Hematopoietic multipotent progenitor cell (in vitro differentiated cells): ENCODE data around the gene IGLON5. TPM values are rescaled to one million over a fixed set of nuclear protein-coding genes. Genes with fewer than 3 reads are reported as not detected.
A peak's percentile ranks its signal among the peaks of the same experiment; 100 is the strongest.

Experiments used
- DNase-seq, 3 donors: peaks; one replicate each; pipeline ENCODE4 v3.0.0-alpha.2; 2011 to 2015; ENCODE audit warnings: low read depth in 2 of 3, low spot score in 2 of 3
- total RNA-seq: library from RNA; depleted of rRNA; stranded (reverse); fragments of >200 nt; gene quantifications from one replicate; pipeline ENCODE4 v1.2.3, GENCODE V29; 2012

The IGLON5 gene
- total RNA-seq, 1 donor: 1.1 TPM

DNA sequence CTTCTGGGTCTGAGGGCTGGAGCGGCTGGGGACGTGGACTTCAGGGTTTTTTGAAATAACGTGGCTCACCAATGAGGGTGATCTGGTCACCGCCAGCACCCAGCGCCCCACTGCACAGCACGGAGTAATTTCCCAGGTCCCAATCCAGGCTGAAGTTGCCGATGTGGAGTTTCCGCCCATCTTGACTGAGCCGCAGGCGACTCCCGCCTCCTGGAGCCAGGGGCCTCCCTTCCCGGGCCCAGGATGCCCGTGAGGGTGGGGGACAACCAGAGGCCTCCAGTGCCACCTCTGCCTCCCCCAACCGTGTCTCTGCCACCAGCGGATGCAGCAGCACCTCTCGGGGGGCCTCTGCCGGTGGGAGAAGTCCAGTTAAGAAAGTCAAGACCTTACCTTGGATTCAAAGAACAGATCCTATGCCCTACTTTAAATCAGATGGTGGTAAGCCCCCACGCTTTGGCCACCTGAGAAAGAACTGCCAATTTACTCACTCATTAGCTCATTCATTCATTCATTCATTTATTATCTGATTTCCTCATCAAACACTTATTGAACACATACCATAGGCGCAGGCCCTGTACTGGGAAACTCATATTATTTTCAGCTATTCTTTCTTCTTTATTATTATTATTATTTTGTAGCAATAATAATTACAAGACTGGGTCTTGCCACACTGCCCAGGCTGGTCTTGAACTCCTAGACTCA lies 26.6 kb downstream of the IGLON5 start:
- DNase-seq: no peak

DNA sequence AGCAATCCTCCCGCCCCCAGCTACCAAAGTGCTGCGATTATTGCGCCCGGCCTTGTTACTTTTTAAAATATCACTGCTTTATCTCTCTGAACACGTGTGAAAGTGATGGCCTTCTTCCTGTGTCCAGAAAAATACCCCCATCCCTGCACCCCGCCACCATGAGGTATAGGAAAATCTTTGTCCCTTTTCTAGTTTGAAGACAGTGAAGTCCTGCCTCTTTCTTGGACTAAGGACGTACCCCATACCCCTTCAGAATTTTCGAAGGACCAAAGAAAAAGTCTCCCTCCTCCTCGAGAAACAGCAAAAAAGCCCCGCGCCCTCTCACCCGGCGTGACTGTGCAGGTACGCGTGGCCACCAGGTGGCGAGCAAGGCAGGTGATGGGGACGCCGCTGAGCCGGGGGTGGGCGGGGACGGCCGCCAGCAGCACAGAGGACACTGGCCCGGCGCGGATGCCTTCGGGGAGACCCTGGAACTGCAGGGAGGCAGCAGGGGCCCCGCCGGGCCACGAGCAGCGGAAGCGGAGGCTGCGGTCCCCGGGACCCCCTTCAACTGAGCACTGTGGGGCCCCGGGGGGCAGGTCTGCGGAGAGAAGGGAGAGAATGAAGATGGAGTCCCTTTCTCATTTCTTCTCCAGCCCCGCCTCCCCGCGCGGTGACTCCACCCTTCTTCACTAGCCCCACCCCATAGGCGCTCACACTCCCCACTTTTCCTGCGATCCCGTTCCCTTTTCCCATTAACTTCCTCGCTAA lies 27.3 kb downstream of the IGLON5 start:
- DNase-seq: peak; percentile 68 to 88 (median 84)

DNA sequence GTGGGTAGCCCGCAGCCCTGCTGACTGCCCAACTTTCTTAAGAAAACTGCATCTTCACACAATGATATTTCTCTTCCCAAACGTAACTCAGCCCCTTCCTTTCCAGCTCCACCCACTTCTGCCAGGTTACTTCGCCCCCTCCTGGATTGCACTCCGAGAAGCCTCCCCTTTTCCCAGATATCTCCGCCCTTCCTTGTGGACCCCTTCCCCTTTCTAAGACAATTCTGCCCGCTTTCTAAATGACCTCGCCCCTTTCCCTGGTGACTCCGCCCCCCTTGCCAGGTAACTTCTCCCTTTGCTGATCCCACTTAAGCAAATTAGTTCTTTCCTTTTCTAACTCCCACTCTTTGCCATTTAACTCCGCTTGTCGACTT lies 27.9 kb downstream of the IGLON5 start:
- DNase-seq: no peak

DNA sequence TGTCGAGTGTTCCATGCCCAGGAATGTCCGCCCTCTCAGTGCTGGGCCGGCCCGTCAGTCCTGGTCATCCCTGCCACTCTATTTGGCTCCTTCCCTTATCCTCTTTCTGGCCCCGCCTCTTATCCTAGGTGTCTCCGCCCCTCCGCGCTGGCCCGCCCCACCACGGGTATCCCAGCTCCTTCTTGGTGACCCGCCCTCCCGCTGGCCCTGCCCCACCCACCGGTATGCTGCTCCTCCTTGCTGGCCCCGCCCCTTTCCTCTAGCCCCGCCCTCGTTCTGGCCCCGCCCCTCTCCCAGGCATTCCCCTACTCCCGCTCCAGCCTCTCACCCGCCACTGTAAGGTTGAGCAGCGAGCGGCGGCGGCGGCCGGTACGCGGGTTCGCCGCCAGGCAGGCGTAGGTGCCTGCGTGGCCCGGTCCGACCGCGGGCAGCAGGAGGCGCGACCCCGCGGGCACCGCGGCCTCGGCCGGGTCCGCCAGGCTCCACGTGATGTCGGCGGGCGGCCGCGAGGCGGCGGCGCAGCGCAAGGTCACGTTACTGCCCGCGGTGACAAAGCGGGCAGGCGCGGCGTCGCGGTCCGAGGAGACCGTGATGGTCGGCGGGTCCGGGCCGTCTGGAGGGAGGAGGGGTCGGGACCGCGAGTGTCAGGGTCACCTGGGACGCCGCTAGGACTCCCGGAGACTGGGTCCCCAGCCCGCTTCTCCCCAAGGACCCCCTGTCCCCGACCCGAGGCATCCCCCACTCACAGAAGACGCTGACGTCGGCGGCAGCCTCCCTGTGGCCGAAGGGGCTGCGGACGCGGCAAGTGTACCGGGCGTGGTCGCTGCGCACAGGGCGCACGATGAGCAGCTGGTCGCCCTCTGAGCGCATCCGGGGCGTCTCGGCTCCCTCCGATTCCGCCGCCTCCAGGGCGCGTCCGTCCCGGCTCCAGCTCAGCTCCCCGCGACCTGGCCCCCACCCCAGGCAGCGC lies 28.5 kb downstream of the IGLON5 start:
- peak; percentile 62 to 93 (median 90) for DNase-seq

DNA sequence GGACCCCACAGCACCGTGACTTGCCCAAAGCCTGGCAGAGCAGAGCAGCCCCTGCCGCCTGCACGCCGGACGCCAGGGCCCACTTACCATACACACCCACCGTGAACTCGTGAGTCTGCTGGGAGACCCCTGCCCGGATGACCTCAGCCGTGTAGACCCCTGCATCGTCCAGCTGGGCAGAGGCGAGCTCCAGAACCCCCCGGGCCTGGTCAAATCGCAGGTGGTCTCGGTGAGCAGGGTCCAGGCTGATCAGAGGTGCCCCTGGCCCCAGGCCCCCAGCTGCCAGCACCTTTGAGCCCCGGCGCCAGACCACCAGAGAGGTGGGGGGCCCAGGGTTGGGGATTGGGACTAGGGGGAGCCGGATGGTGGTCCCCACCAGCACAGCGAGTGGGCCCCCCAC lies 29.6 kb downstream of the IGLON5 start:
- DNase-seq: no peak

GRCh38 chr19:51341976-51342580 lies 30.6 kb downstream of the IGLON5 start, which contains the start of gene VSIG10L:
Gene VSIG10L, minus strand, starts transcription at chr19:51342139. Its CDS starts 15 bp downstream, at chr19:51342124.
- no peak for DNase-seq

DNA sequence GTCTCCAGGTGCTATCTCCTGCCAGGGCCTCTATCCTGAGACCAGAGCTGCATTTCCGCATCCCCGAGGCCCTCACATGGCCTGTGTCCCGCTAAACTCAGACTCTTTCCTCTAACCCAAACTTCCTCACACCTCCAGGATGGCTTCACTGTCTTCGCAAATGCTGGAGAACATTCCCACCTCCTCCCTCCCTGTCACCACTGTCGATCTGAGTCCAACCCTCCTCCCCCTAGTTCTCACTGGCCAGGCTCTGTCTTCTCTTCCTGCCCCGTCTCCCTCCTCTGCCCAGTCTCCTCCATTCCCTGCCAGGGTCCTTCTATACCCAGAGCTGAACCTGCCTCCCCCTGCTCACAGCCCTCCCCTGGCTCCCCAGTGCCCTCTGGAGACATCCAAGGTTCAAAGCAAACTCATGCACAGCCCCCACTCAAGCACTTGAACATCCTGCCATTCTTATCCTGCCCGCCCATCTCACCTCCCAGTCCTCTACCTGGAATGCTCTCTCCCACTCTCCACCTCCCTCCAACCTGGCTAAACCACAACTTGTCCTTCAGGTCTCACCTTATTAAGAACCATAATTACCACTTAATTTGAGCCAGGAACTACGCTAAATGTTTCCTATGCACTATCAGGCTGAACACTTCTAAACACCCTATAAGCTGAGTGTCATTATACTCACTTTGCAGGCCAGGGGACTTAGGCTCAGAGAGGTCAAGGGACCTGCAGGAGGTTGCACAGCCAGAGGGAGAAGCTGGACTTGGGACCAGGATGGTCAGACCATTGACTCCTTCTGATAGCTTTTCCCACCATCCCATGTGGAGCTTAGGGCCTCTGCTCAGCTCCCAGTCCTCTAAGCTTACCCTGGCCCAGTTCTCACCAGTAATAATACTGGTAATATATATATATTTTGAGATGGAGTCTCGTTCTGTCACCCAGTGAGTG lies 31.5 kb downstream of the IGLON5 start:
- no peak for DNase-seq

DNA sequence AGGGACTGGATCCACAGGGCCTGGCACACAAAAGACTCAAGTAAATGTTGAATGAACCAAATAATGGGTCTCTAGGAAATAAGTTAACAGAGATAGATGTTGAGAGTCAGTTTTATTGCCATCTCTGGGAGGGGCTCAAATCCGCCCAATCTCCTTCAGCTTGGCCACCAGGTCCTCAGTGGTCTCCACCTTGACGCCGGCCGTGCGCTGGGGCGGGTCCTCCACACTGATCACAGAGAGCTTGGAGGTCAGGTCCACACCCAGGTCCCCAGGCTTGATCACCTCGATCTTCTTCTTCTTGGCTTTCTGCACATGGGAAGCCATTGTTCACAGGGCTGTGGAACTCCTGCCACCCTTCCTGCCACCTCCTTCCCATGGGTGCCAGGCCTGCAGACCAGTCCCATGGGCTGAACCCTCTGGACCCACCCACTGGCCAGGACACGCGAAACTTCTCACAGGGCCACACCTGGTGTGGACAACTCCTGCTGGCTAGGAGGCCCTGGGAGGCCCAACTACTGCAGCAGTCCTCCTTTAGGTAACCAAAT lies 33.7 kb downstream of the IGLON5 start:
- no peak for DNase-seq

- DNase-seq: no peak
These were observed 35.3 kb downstream of the IGLON5 start for GRCh38 chr19:51346742-51347141.

DNA sequence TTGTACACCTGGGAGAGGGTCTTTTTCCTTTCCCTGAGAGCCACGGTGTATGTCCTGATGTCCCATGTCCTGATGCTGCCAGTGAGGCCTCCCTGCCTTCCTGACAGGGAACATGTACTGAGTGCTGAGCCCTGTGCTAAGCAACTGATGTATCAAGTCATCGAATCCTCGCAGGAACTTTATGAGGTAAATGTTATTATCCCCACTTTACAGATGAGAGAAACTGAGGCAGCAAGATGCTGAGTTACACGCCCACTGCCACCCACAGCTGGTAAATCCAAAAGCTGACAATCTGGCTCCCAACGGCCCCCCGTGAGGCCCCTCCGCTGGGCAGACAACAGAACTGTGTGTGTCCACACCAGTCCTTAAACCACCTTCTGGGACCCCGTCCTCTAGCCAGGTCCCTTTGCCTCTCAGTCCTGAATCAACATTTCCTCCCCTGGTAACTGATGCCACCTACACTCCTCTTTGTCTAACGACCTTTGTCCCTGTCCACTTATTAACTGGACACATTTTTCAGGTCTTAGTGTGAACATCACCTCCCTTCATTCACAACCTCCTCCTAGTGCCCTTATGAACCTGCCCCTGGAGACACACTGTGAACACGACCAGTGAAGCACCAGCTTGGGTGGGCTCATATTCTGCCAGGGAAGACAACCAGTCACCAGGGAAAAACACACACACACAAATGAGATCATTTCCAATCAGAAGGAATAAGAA lies 35.9 kb downstream of the IGLON5 start:
- DNase-seq: no peak

DNA sequence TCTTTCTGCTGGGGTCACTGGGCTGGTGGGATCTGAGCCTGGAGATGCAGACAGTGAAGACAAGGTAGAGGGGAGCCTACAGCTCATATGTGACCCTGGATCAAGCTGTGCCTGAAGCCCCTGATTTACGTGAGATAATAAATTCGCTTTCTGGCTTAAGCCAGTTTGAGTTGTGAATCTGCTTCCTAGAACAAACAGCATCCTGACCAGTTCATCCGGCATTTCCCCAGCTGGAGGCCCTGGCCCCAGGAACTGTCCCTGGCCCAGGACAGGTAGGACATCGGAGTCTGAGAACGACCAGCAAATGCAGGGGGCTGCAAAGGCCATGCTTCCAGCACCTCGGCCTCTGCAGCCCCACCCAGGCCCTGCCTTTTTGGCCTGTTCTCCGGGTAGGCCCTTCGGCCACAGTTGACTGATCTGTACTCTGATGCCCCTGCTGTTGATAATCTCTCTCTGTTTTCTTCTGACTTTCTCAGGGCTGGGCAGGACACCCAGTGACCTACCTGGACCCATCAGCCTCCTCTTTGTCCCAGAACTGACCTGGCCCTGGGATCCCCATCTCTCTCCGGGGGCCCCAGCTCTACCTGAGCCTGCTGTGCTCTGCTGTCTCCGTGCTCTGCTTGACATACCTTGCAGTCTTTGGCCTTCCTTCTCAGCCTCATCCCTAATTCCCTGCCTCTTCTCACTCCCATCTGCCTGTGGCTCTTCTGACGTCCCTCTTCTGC lies 40.0 kb downstream of the IGLON5 start:
- no peak for DNase-seq

DNA sequence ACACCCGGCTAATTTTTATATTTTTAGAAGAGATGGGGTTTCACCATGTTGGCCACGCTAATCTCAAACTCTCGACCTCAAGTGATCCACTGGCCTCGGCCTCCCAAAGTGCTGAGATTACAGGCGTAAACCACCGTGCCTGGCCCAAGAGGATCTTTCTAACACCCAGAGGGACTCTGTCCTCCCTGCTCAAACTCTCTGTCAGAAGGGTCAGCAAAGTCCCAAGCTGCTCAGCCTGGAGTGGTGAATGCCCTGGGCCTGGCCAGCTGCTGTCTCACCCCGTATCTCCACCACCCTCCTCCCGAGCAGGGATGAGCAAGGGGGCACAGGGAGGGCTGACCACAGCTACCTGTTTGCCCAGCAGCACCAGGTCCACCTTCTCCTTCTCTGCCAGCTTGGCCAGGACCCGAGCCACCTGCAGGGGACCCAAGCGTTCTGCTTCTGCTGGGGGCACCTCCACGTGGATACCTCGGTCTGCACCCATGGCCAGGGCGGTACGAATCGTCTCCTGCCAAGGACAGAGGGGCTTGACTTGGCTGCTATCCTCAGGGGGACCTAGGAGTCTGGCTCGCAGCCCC lies 41.4 kb downstream of the IGLON5 start:
- no peak for DNase-seq

- no peak for DNase-seq
These were observed 42.8 kb downstream of the IGLON5 start for GRCh38 chr19:51354103-51354741.

- DNase-seq: no peak
These were observed 43.3 kb downstream of the IGLON5 start for GRCh38 chr19:51354742-51355148.

GRCh38 chr19:51356159-51356801 lies 44.8 kb downstream of the IGLON5 start:
- DNase-seq: no peak

DNA sequence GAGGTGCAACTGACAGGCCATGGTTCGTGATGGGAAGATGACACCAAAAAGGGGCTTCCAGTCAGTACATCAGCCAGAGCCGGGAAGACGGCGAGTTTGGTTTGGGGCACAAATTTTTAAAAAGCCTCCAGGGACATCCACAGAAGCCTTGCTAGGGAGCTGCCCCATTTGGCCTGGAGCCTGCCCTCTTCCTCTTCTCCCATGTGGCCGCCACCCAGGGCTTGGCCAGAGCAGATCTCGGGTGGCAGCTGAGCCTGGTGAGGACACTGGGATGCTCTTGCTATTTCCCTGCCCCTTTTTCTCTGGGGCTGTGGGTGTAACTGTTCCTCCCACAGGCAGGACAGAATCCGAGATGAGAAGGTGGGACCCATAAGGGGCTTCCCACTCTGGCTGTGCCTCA lies 46.5 kb downstream of the IGLON5 start:
- DNase-seq: no peak

GRCh38 chr19:51359294-51359693 lies 47.9 kb downstream of the IGLON5 start:
- no peak for DNase-seq
